K562 (cell line): ENCODE results near the gene IFRD1. TPM values are rescaled to one million over a fixed set of nuclear protein-coding genes. Genes with fewer than 3 reads are reported as not detected.

Source experiments
- ATAC-seq: fragments of 200-7000 bp; cut with Tn5 transposase; 3 replicates; pipeline ENCODE4 v1.9.1; 2020; ENCODE audit warnings: moderate library complexity
- BruUV-seq: library from RNA; stranded (reverse); fragments of 400-500 nt; replicated peaks from 2 replicates; lab custom pipeline; 2021; lab: Mats Ljungman, UMichigan
- CTCF ChIA-PET: fragments of 300-600 bp; formaldehyde crosslinking; extraction: SDS; loops from one replicate; lab custom pipeline; 2021; ENCODE audit warnings: low intra/inter-chr PET ratio; lab: Yijun Ruan, JAX
- POLR2A ChIA-PET: fragments of 300-600, 350-650 bp; sonication (Branson Sonifier 250); formaldehyde crosslinking; extraction: SDS; loops from one replicate; lab custom pipeline; 2021; ENCODE audit warnings: antibody characterized with exemption, inconsistent platforms; lab: Yijun Ruan, JAX
- DNase-seq, 4 experiments: peaks; one replicate each; pipeline versions ENCODE4 v3.0.0 to v3.0.0-alpha.2; 2011 to 2018; ENCODE audit warnings: low spot score in 3 of 4, mixed read lengths in 3 of 4; ENCODE audit errors: extremely low read depth in 1 of 4
- FAIRE-seq: peaks from 2 replicates; lab custom pipeline; 2011; peaks lifted over from hg19 to GRCh38; lab: Jason Lieb, UNC
- H2AFZ ChIP-seq: 2 replicates; pipeline ENCODE4 v1.6.0; 2011; ENCODE audit warnings: low read depth, low read length, control low read depth, inconsistent platforms
- H3K27ac ChIP-seq: fragments of 200-600 bp; 3 replicates; pipeline ENCODE4 v1.8.0; 2011; ENCODE audit warnings: low read depth, mild to moderate bottlenecking, control low read depth, inconsistent platforms, low read length, moderate library complexity, mixed read lengths; ENCODE audit errors: extremely low read depth
- H3K27me3 ChIP-seq, 2 experiments: fragments of 300-600 bp in 1 of 2; 2 replicates in 1 of 2; 3 replicates in 1 of 2; pipeline versions ENCODE4 v1.6.0 to v1.8.0; 2011; ENCODE audit warnings: inconsistent platforms in 2 of 2, low read length in 2 of 2, mild to moderate bottlenecking in 1 of 2, mixed read lengths in 1 of 2, moderate library complexity in 1 of 2; ENCODE audit not compliant: control insufficient read depth in 2 of 2, insufficient read depth in 2 of 2
- H3K36me3 ChIP-seq: fragments of 300-600 bp; 3 replicates; pipeline ENCODE4 v1.8.0; 2011; ENCODE audit warnings: mild to moderate bottlenecking, low read length, inconsistent platforms; ENCODE audit not compliant: control insufficient read depth, insufficient read depth
- H3K4me1 ChIP-seq, 2 experiments: fragments of 200-600 bp in 1 of 2; replicated peaks in 1 of 2; 2 replicates in 1 of 2; 3 replicates in 1 of 2; pipeline versions ENCODE4 v1.5.1 to v1.8.0; 2011; ENCODE audit warnings: inconsistent platforms in 2 of 2, low read length in 2 of 2, mild to moderate bottlenecking in 1 of 2, mixed read lengths in 1 of 2, moderate library complexity in 1 of 2; ENCODE audit not compliant: control insufficient read depth in 2 of 2, insufficient read depth in 2 of 2
- H3K4me2 ChIP-seq: 2 replicates; pipeline ENCODE4 v1.6.1; 2011; ENCODE audit warnings: low read length, control low read depth, inconsistent platforms, mixed read lengths; ENCODE audit not compliant: insufficient read depth
- H3K4me3 ChIP-seq: fragments of 200-600 bp; sonication (generic), shearing (Covaris generic); 2 replicates; pipeline ENCODE4 v1.5.1; 2016; ENCODE audit warnings: control low read depth, inconsistent platforms
- H3K79me2 ChIP-seq: fragments of 200-600 bp; 3 replicates; pipeline ENCODE4 v1.8.0; 2011; ENCODE audit warnings: low read length, inconsistent platforms; ENCODE audit not compliant: control insufficient read depth, insufficient read depth
- H3K9ac ChIP-seq, 2 experiments: 2 replicates each; pipeline versions ENCODE4 v1.6.0 to v1.6.1; 2011; ENCODE audit warnings: low read depth in 2 of 2, low read length in 2 of 2, control low read depth in 1 of 2, inconsistent platforms in 1 of 2, mild to moderate bottlenecking in 1 of 2, mixed read lengths in 1 of 2; ENCODE audit not compliant: insufficient read depth in 1 of 2
- H3K9me1 ChIP-seq: one replicate; pipeline ENCODE4 v1.6.0; 2011; ENCODE audit warnings: inconsistent platforms, mild to moderate bottlenecking, low read length, moderate library complexity; ENCODE audit not compliant: control insufficient read depth, insufficient read depth
- H3K9me3 ChIP-seq: replicated peaks from 2 replicates; pipeline ENCODE4 v1.5.1; 2011; ENCODE audit warnings: low read depth, low read length, inconsistent platforms; ENCODE audit not compliant: control insufficient read depth, insufficient read depth
- H4K20me1 ChIP-seq: replicated peaks from 2 replicates; pipeline ENCODE4 v1.6.1; 2011; ENCODE audit warnings: low read length, inconsistent platforms, mixed read lengths; ENCODE audit not compliant: control insufficient read depth, insufficient read depth
- GMEB1 ChIP-seq: fragments of 250-450 bp; sonication (Bioruptor Pico); IDR thresholded peaks from 2 replicates; pipeline ENCODE4 v1.4.0; 2020; ENCODE audit warnings: mild to moderate bottlenecking
- KDM5B ChIP-seq: fragments of 200-600 bp; sonication (generic); IDR thresholded peaks from 2 replicates; pipeline ENCODE4 v1.6.1; 2012; ENCODE audit warnings: low read depth, mild to moderate bottlenecking, moderate library complexity, low read length, control low read depth, inconsistent platforms; ENCODE audit not compliant: insufficient replicate concordance
- NR2F6 ChIP-seq: fragments of 450-650 bp; formaldehyde crosslinking; IDR thresholded peaks from 2 replicates; pipeline ENCODE4 v1.4.0; 2020; ENCODE audit warnings: mild to moderate bottlenecking
- PHF21A ChIP-seq: fragments of 450-650 bp; IDR thresholded peaks from 2 replicates; pipeline ENCODE4 v1.6.1; 2017; ENCODE audit warnings: low read depth, borderline replicate concordance
- ZBTB49 ChIP-seq: sonication (generic); formaldehyde crosslinking; IDR thresholded peaks from 2 replicates; pipeline ENCODE4 v1.8.0; 2022; ENCODE audit warnings: missing genetic modification reagents, mild to moderate bottlenecking, borderline replicate concordance
- WGBS: fragments of 100-300 bp; shearing (Covaris generic); methylation state at CpG from one replicate; pipeline ENCODE4 v1.1.6; 2016; ENCODE audit warnings: low coverage, mixed read lengths; ENCODE audit not compliant: insufficient coverage; ENCODE audit errors: missing lambda C conversion rate; 5-methylcytosine and 5-hydroxymethylcytosine counted together
- in situ Hi-C: fragments of 300-500 bp; cut with MboI; formaldehyde crosslinking; loops from 4 replicates; pipeline ENCODE4 v1.15.0; 2018; ENCODE audit warnings: inconsistent platforms, mixed read lengths
- intact Hi-C: fragments of 100-400 bp; cut with micrococcal nuclease; formaldehyde crosslinking; loops from 2 replicates; pipeline ENCODE4 v1.14.2; 2022
- polyA plus RNA-seq, 8 experiments: library from polyadenylated mRNA; depleted of rRNA in 4 of 8; stranded (reverse) in 5 of 8; unstranded in 3 of 8; fragments of >200 nt; fragmentation: Nextera tagmentation in 2 of 8; fragmentation: Illumina TruSeq in 1 of 8; extraction: Ambion mirVana in 2 of 8; extraction: Trizol in 1 of 8; gene quantifications; 2 replicates each; pipeline versions ENCODE4 v1.2.1 to v1.2.3, GENCODE V29; 2011 to 2014; ENCODE audit warnings: inconsistent platforms in 1 of 8, missing spikeins in 1 of 8
- total RNA-seq, 7 experiments: library from RNA; depleted of rRNA in 6 of 7; stranded (reverse); fragments of >200 nt in 6 of 7; fragmentation: Illumina TruSeq in 2 of 7; extraction: Trizol in 2 of 7; gene quantifications; 2 replicates each; pipeline versions ENCODE4 v1.2.1 to v1.2.3, GENCODE V29; 2011 to 2021; ENCODE audit warnings: low replicate concordance in 1 of 7

The IFRD1 gene
- total and polyA plus RNA-seq, 9 of the 15 experiments (the other 6 are each of a cell fraction or from before 2014, with no cell fraction given), result 27.6 to 81.8 (median 68.1) TPM

DNA sequence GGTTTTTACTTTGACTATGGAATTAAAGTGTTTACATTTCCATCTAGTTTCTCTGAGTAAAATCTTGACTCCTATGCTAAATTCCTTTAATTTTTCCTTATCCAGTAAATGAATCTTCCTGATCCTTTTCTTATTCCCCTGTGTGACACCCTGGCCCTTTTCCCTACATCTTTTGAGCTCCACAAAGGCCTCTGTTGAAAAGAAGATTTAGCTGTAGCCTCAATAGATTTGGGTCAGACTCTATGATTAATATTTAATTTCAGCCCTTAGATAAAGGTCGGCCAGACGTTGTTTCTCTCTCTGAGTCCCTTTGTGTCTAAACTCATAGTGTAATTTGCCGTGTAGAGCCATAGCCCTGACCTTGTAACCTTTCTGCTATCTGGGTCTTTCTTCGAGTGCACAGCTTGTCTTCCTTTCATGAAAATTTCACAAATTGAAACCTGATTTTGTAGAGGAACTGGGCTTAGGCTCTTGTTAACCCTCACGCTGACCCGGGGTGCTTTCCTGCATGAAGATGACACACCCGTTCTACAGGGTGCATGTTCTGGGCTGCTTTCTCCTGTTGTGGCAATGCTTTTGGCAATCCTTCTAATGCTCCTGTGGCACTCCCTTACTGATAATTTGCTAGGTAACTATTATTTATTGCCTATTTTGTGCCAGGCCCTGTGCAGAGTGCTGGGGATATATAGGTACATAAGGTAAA is 51.7 kb downstream of the IFRD1 start:
- no peak for ATAC-seq
- FAIRE-seq, result no peak
- POLR2A ChIA-PET, result interaction anchor here (0.5 kb wide), 1 partner anchor 1480 kb away, joined by 3 read pairs; no protein-coding TSS in a partner anchor

DNA sequence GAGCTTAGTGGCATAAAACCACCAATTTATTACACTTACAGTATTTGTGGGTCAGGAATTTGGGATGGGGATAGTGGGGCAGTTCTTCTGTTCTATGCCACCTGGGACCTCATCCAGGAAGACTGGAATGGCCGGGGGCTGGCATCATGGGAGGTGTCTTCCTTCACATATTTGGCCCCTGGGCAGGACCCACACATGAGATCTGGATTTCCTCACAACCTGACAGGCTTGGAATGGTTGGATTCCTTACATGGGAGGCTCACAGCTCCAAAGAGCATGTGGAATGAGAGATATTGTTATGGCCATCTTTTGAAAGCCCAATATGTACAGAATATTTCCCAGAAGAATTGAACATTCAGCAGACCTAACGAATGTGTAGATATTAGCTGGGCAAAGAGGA is 52.4 kb downstream of the IFRD1 start:
- Histone ChIP-seq H3K36me3 (no peaks in the 10 kb centered on the region), H2AFZ (no peak overlapping the region), H3K9ac (no peak overlapping the region), H3K9me1 (no peaks in the 10 kb centered on the region), H4K20me1 (0 out of 2 replicates have a peak, but pooled peaks cover 2% of the 10 kb centered on the region), H3K79me2 (no peaks in the 10 kb centered on the region), H3K4me3 (no peak overlapping the region), H3K27me3 (peaks cover 2 to 13% of the 10 kb centered on the region in 2 experiments; a peak in 3 of 5 replicates), H3K4me2 (no peak overlapping the region; the same call in 1 of the 2 replicates), H3K27ac (no peak overlapping the region), H3K9me3 (no peaks in the 10 kb centered on the region), H3K4me1 (peaks cover 0 to 24% of the 10 kb centered on the region in 2 experiments; a peak in 3 of 5 replicates)
- FAIRE-seq (no peak), DNase-seq (no peak), ATAC-seq (no peak)
- intact Hi-C loops (no loop called here), in situ Hi-C loops (no loop called here)
- ChIA-PET POLR2A (interaction anchor here (0.5 kb wide), 1 partner anchor 1481 kb away, joined by 3 read pairs; no protein-coding TSS in a partner anchor), CTCF (no interaction called here)
- 7% methylated on average over 2 of the region's 2 CpGs for WGBS
- no TSS peak for BruUV-seq
- TF ChIP-seq ZBTB49 (CRISPR knock-in tag) (no peak), KDM5B (no peak), NR2F6 (CRISPR knock-in tag) (no peak), GMEB1 (no peak)

More for the DNA sequence above, 51.7 kb downstream of the IFRD1 start:
- H3K9ac ChIP-seq, result no peak overlapping the region
- no peaks in the 10 kb centered on the region for H3K9me3 ChIP-seq
- no peak overlapping the region for H2AFZ ChIP-seq
- DNase-seq, result no peak
- CTCF ChIA-PET, result interaction anchor here (0.7 kb wide), 1 partner anchor 577 kb away, joined by 6 read pairs; no protein-coding TSS in a partner anchor
- H3K4me2 ChIP-seq, result no peak overlapping the region
- 0 out of 2 replicates have a peak, but pooled peaks cover 2% of the 10 kb centered on the region for H4K20me1 ChIP-seq
- no peak for TF ChIP-seq PHF21A
- no peaks in the 10 kb centered on the region for H3K79me2 ChIP-seq
- H3K27ac ChIP-seq, result no peak overlapping the region
- BruUV-seq, result no TSS peak
- no peaks in the 10 kb centered on the region for H3K36me3 ChIP-seq
- in situ Hi-C loops (no loop called here), intact Hi-C loops (loop anchor here (2.0 kb wide), 1 partner anchor 45 kb away; no protein-coding TSS in a partner anchor)
- peaks cover 2 to 13% of the 10 kb centered on the region in 2 experiments; a peak in 3 of 5 replicates for H3K27me3 ChIP-seq
- no peak overlapping the region for H3K4me3 ChIP-seq
- no peaks in the 10 kb centered on the region for H3K9me1 ChIP-seq
- WGBS, result 21% methylated on average over 7 of the region's 7 CpGs
- peaks cover 0 to 24% of the 10 kb centered on the region in 2 experiments; a peak in 3 of 5 replicates for H3K4me1 ChIP-seq
